Mammary epithelial cell (primary cell): Measurements from ENCODE around the gene CRACDL.

Experiments used
- CTCF ChIP-seq, 2 donors: IDR thresholded peaks in 1 of 2; conservative IDR thresholded peaks in 1 of 2; 2 replicates each; pipeline ENCODE4 v1.5.1; 2011 to 2012; ENCODE audit warnings: inconsistent platforms in 2 of 2, low read length in 2 of 2, mild to moderate bottlenecking in 2 of 2, control low read depth in 1 of 2, low read depth in 1 of 2; ENCODE audit not compliant: insufficient read depth in 1 of 2; ENCODE audit errors: extremely low read depth in 1 of 2
- EZH2 ChIP-seq: IDR thresholded peaks from 2 replicates; pipeline ENCODE4 v1.6.1; 2012; ENCODE audit warnings: low read length, inconsistent platforms, borderline replicate concordance

DNA sequence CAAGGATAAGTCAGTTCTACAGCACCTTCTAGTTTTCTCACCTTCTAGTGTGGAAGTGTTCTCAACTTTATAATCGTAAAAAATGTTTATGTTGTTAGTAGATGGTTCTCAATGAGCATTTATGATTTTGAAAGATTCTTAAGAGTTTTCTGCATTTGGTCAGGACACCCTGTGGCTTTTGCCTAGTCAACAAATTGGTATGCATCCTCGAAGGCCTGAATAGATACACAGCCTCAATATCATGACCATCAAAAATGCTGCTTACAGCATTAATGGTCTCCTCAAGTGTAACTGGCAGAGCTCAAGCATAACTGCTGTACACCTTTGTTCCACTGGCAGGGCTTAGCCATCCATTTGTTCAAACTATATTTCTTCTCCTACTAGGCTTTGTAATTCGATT, 96.7 kb downstream of the CRACDL start:
- TF ChIP-seq CTCF (conservative IDR thresholded peaks at IDR 0.05 in 1 of 2, IDR thresholded peaks at IDR 0.05 in 1 of 2; ENCODE audit: extremely low read depth in 1 of 2, insufficient read depth in 1 of 2, low read depth in 1 of 2, low read length in 2 of 2) (no peak), EZH2 (no peak)
